ENCODE results near the gene INS.
"Not testable (repeated sequence)": the region's sequence is repeated elsewhere in the genome, so short reads cannot be mapped to it uniquely, and the experiment has no call there.

The INS gene

GRCh38 chr11:2198621-2199365, 37.8 kb upstream of the INS start:
- DNase-seq (ENCODE audit: low read depth, low spot score), result no peak

GRCh38 chr11:2197771-2198520, 36.9 kb upstream of the INS start:
- DNase-seq (ENCODE audit: low read depth, low spot score), result no peak

DNA sequence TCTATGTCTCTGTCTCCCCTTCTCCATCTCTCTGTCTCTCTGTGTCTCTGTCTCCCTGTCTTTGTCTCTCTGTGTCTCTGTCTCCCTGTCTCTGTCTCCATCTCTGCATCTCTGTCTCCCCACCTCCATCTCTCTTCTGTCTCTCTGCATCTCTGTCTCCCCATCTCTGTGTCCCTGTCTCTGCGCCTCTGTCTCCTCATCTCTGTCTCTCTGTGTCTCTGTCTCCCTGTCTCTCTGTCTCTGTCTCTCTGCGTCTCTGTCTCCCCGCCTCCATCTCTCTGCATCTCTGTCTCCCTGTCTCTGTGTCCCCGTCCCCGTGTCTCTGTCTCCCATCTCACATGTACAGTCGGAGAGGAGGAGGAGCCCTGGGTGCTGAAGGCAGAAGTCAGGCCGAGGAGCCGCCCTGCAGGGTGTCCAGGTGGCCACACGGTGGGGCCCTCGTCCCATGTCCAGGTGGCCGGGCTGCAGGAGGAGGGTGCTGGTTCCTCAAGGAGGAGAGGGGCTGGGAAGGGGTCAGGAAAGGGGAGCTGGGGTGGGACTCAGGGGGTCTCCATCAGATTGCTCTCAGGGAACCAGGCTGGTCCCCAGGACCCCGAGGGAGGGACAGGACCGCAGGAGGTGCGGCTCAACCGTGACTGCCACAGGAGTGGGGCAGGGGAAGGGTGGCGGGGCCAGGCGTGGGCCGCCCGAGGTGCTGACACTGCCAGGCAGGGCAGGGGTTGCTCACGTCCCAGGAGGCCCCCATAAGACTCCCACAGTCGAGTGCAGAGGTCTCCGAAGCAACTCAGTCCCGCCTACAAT, 36.2 kb upstream of the INS start:
- no peak for DNase-seq (ENCODE audit: low read depth, low spot score)

DNA sequence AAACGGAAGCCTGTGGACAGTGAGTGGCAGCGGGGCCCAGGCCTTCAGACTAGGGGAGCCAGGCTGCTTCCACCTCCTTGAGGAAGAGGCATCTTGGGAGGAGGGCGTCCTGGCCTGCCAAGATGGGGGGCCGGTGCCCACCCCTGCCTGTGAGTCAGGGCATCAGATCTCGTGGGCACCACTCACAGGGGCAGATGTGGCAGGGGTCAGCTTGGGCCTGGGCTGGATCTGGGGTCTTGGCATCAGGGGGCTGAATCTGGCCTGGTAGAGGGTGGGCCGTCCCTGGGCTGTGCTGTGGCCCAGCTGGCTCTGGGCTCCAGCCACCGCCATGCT, 34.7 kb upstream of the INS start:
- DNase-seq (ENCODE audit: low read depth, low spot score), result no peak

DNA sequence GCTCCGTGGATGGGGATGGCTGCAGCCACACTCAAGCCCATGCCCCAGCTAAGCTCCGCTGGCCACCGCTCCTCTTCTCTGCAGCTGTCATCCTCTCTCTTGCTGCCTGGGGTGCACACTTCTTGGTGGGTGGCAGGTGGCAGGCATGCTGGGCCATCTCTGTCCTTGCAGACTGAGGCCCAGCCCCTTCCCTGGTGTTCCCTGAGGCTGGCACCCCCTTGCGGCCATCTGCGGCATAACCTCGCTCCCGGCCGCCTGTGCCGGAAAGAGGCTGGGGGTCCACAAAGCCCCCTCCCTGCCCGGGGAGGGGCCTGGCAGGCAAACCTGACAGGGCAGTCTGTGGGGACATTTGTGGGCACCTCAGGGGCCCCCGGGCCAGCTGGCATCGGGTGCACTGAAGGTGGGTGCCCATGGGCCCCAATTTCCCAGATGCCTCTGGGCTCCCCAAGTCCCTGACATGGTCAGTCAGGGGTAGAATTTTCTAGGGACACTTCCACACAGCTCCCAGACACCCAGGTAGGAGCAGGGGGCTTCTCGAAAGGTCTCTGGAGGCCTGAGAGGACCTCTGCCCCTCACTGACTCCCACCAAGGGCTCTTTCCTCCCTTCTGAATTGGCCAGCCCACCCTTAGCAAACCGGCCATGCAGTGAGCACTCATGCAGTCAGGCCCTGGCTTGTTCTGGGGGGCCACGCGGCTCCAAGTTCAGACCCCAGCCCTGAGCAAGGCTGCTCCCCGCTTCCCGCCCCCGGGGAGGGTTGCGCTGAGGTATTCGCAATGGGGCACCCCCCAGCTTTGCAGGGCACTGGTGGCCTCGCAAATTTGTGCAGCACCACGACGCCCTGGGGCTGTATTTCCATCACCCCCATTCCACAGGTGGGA, 34.1 kb upstream of the INS start:
- no peak for DNase-seq (ENCODE audit: low read depth, low spot score)

DNA sequence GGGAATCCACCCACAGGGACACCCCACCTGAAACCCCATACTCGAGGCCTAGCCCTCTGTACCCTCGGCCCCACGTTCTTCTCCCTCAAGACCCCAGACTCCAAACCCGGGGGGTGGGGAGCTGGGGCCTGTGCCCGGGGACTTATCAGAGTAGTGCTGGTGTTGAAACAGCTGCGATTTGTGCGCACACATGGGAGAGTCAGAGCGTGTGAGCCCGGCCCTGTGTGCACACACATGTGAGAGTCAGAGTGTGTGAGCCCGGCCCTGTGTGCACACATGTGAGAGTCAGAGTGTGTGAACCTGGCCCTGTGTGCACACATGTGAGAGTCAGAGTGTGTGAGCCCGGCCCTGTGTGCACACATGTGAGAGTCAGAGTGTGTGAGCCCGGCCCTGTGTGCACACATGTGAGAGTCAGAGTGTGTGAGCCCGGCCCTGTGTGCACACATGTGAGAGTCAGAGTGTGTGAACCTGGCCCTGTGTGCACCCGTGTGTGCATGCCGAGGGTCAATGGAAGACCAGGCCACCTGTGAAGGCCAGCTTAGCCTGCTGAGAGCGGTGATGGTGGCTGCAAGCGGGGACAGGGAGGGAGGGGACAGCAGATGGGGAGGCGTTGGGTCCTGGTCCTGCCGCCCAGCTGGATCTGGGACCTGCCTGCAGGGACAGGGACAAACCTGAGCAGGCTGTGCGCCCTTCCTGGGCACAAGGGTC, 33.0 kb upstream of the INS start:
- not testable (repeated sequence) for DNase-seq (ENCODE audit: low read depth, low spot score)

- no peak for DNase-seq (ENCODE audit: low read depth, low spot score)
These were observed 32.3 kb upstream of the INS start for GRCh38 chr11:2193099-2193887.

GRCh38 chr11:2192435-2192834, 31.4 kb upstream of the INS start:
- DNase-seq (ENCODE audit: low read depth, low spot score), result no peak

DNA sequence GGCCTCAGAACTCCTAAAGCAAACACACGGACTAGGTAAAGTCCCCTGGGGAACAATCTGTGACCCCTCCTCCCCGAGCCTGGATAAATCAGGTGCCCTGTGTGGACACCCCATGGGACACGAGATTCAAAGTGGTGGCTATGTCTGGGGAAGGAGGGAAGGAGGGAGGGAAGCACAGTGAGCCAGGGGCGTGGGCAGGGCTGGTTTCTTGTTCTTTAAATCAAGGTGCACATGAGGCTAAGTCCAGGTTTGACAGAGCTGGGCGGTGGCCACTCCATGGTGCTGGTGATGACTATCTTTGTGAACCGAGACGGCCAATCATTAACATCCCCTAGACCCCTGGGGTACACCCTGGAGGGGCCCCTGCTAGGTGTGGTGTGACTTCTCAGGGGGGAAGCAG, 30.9 kb upstream of the INS start:
- DNase-seq (ENCODE audit: low read depth, low spot score), result no peak

DNA sequence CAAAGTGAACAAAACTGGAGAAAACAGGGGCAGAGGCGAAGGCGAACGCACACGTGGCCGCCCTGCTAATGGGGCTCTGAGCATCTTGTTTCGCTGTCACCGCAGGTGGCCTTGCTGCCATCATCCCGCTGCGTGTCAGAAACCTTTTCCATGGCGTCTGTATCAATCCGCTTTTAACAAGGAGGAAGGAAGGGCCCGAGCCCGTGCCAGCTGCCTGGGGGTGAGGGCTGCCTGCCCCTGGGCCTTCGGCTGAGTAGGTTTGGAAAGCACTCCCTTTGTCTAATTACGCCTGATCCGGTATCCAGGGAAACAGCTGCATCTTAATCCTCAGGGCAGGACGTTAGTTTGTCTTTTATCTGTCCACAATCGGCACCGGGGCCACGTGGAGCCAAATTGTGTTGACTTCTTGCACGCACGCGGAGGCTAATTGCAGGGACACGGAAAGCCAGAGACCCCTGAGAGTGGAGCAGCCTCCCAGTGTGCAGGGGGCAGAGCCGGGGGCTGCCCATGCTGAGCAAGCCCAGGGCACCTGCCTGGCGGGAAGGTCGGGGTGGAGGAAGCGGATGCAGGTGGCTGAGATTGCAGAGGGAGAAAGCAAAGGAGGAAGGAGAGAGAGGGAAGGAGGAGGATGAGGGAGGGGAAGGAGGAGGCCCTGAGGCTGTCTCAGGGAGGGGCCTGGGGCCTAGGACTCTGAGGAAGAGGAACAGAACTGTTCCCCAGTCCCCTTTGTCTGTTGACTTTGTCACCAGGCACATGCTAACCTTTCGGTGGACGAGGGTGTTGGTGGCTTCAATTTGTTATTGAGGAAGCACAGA, 29.9 kb upstream of the INS start:
- no peak for DNase-seq (ENCODE audit: low read depth, low spot score)

GRCh38 chr11:2189938-2190656, 29.1 kb upstream of the INS start:
- no peak for DNase-seq (ENCODE audit: low read depth, low spot score)

DNA sequence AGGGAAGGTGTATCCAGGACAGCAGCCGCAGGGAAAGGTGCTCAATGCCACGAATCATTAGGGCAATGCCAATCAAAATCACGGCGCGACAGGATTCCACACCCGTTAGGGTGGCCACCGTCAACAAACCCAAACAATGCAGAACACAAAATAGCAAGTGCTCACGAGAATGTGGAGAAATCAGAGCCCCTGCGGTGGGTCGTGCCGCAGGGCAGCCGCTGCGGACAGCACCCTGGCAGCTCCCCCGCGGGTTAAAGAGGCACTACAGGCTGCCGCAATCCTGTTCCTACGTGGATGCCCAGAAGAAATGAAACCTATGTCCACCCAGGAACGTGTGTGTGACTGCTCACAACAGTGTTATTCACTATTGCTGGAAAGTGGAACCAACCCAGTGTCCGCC, 27.7 kb upstream of the INS start:
- DNase-seq (ENCODE audit: low read depth, low spot score), result no peak

GRCh38 chr11:2187280-2187707, 26.3 kb upstream of the INS start:
- DNase-seq (ENCODE audit: low read depth, low spot score), result no peak

DNA sequence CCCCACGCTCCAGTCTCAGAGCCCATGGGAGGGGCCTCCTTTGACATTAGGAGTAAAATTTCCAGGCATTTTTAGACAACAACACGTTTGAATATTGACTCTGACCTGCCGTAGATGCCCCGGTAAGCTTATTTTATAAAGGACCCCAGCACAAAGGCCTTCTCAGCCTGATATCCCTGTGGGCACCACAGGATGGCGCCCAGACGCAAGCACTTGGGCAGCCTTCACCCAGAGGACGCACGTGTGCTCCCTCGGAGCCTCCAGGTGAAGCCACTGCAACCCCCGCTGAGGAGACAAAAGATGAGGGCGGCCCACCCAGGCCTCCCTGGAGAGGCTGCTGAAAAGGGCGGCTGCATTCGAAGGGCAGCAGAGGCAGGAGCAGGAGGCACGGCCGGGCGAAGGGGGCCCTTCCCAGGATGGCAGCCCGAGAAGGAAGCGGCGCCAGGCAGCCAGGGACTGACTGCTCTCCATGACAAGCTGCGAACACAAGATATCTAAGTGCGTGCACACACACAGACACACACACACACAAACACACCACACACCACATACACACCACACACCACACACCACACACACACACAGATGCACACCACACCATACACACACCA, 25.8 kb upstream of the INS start:
- DNase-seq (ENCODE audit: low read depth, low spot score), result no peak

GRCh38 chr11:2185324-2186085, 24.5 kb upstream of the INS start:
- no peak for DNase-seq (ENCODE audit: low read depth, low spot score)

DNA sequence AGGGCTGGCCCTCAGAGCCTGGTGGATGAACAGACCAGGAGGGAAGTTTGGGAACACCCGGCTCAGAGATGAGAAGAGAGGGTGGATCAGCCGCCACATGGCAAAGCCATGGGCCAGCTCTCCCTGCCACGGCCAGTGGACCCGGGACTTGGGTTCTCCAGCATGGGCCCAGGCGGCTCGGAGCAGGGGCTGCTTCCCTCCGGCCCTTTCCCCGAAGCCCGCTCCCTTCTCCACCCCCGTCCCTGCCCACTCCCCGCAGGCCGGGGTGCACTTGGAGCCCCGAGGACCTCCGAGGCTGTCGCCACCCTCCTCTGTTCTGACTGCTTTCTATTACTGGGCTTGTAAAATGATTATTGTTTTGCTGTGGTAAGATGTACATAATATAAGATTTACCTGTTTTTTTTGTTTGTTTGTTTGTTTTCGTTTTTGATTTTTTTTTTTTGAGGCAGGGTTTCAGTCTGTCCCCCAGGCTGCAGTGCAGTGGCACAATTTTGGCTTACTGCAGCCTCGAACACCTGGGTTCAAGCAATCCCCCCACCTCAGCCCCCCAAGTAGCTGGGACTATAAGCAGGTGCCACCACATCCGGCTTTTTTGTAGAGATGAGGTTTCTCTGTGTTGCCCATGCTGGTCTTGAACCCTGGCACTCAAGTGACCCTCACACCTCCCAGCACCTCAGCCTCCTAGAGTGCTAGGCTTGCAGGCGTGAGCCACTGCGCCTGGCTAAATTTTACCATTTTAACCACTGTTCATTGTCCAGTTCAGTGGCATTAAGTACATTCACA, 21.9 kb upstream of the INS start:
- no peak for DNase-seq (ENCODE audit: low read depth, low spot score)

DNA sequence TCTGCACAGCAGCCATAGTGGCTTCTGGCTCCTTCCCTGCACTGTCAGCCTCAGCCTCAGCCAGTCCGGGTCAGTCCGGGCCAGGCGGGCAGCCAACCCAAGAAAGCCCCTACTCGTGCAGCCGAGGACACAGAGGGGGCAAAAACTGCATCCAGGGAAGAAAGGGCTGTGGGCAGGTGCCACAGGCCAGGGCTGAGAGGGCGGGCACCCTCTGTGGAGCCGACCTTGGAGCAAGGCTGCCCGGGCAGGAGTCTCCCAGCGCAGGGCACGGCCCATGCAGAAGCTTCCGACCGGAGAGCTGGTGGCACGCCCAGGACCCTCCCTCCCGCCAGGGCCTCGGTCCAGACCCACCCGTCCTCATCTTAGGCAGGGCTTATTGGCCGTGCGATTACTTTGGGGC, 21.1 kb upstream of the INS start:
- no peak for DNase-seq (ENCODE audit: low read depth, low spot score)
